ENCODE measurements around the gene KLHL21.
"Not testable (repeated sequence)": the region's sequence is repeated elsewhere in the genome, so short reads cannot be mapped to it uniquely, and the experiment has no call there.

Gene KLHL21

DNA sequence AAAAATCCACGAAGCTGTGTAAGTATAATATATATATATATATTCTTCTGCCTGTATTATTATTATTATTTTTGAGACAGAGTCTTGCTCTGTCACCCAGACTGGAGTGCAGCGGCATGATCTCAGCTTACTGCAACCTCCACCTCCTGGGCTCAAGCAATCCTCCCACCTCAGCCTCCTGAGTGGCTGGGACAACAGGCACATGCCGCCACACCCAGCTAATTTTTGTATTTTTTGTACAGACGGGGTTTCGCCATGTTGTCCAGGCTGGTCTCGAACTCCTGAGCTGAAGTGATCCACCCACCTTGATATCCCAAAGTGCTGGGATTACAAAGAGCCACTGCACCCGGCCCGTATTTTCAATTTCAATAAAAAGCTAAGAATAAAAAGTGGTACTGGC, 2.7 kb downstream of the KLHL21 start:
- not testable (repeated sequence) for DNase-seq (ENCODE audit: low spot score)

DNA sequence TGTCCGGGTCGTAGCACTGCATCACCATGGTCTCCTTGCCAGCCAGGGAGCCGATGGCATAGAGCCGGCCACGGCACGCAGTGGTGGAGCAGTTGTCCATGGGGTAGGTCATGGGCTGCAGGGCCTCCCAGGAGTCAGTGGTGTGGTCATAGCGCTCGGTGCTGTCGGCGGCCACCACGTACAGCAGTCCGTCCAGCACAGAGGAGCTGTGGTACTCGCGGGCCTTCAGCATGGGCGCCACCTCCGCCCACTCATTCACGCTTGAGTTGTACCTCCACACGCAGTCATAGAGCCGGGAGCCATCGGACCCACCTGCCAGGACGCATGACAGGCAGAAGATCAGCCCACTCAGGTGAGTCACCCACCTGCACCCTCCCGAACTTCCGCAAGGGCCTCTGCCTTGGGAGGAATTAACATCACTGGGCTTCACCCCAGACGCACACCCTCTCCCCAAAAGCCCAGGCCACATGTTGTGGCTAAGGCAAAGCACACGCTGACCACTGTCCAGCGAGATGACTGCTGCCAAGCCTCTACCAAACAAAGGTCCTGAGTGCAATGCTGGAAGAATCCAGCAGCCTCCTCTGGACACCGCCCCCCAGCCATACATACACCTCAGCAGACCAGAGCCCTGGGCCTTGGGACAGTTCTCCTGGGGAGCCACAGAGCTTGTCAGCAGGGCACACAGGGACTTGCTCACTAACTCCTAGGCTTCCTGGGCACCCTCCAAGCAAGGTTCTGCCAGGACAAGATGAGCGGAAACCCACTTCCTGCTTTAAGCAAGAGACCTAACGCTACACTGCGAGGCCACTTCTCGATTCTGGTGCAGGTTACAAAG, 3.3 kb downstream of the KLHL21 start:
- DNase-seq (ENCODE audit: low spot score) = no peak

DNA sequence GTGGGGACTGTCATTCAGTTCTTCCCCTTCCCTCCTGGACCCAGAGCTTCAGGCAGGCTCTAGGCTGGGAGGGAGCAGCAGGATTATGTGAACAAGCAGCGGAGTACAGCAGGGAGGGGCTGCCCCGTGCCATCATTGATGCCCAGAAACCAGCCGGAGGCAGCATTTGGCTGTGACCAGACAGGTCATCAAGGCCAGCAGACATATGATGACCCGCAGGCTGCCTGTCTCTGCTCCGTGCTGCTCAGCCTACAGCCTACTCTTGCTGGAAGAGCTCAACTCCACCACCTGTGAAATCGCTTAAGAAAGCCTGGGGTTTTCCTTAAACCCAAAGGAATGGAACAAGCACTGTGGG, 4.9 kb downstream of the KLHL21 start:
- DNase-seq (ENCODE audit: low spot score) = no peak

DNA sequence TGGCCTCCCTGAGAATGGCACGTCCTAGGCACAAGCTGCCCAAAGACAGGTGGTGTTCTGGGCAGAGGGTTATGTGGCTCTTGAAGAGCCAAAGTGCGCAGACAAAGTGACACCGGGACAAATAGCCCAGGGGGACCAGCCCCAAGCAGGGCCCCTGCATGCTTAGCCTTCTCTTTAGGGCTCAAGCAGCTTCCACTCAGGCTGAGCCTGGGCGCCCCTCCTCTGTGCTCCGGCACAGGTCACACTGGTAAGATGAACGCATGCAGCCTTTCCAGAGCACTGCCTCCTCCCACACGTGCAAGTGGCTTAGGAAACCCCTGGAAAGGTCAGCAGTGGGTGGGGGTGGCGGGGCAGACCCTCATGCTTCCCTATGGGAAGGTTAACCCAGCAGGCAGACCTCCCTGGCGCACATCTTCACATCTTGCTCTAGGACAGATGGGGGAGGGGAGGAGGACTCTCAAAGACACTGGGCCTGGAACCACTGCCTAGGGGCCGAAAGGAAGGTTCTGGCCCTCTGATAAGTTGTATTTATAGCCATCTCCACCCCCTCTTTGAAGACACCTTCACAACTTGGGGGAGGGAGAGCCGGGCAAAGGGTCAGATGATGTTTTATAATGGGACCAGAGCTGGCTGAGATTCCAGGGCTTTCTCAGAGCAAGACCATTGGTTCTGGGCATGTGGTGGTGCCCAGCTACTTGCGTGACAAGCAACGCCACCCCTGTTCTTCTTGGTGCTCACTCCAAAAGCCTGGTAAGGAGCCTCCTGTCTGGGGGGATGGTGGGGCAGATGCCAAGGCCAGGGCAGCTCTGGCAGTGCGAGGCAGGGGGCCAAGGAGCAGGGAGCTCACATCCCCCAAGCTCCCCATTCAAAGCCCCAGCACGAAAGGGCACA, 5.5 kb downstream of the KLHL21 start:
- no peak for DNase-seq (ENCODE audit: low spot score)

DNA sequence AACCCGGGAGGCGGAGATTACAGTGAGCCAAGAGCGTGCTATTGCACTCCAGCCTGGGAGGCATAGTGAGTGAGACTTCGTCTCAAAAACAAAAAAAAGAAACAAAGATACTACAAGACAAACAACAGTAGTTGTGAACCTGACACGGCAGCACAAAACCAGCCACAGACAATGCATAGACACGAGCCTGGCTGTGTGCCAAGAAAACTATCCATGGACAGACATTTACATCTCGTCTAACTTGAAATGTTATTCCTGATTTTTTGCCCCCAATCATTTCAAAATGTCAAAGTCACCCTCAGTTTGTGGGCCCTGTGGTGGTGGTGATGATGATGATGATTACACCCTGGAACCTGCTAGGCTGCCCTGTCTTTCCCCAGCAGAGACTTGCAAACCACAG, 6.3 kb downstream of the KLHL21 start:
- no peak for DNase-seq (ENCODE audit: low spot score)

DNA sequence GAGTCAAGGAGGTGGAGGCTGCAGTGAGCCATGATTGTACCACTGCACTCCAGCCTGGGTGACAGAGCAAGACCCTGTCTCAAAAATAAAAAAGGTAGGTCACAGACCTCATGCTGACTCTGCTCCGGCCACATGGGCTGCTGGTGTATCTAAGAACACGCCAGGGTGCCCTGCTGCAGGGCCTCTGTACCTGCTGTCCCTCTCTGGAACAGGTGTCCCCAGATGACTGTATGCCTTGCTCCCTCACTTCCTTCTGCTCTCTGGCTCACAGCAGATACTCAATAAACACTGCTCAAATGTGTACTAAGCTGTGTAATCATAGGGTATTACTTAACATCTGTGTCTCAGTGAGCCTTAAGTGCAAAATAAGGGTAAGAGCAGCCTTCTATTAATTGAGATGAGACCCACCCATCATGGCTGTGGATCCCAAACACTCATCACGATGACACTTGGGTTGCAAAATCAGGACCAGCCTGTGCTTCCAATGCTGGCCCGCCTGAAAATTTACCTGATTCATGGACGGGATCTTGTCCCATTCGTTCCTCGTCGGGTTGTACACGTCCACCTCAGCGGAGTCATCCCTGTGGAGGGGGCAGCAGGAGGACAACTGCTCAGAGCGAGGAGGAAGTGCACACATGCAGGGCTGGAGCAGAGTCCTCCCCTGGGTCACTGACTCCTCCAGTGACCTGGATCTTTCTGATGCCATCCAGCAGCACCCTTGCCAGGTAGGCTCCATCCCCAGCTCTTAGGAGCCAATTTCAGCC, 7.5 kb downstream of the KLHL21 start:
- no peak for DNase-seq (ENCODE audit: low spot score)

DNA sequence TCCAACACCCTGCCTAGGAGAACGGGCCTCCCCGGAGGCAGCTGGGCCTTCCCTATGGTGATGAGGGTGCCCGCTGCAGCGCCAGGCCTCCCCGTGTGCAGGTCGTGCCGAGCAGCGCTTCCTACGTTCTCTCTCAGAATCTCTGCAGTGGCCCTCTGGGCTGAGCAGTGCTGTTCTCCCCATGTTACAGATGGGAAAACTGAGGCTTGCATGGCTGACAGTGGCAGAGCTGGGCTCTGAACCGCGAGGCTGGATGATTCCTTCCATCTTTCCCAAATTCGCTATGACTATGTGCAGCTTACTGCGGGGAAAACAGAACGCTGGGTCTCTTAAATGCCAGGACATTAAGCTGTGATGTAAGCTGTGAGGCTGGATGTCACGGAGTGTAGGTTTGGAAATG, 8.9 kb downstream of the KLHL21 start:
- no peak for DNase-seq (ENCODE audit: low spot score)

DNA sequence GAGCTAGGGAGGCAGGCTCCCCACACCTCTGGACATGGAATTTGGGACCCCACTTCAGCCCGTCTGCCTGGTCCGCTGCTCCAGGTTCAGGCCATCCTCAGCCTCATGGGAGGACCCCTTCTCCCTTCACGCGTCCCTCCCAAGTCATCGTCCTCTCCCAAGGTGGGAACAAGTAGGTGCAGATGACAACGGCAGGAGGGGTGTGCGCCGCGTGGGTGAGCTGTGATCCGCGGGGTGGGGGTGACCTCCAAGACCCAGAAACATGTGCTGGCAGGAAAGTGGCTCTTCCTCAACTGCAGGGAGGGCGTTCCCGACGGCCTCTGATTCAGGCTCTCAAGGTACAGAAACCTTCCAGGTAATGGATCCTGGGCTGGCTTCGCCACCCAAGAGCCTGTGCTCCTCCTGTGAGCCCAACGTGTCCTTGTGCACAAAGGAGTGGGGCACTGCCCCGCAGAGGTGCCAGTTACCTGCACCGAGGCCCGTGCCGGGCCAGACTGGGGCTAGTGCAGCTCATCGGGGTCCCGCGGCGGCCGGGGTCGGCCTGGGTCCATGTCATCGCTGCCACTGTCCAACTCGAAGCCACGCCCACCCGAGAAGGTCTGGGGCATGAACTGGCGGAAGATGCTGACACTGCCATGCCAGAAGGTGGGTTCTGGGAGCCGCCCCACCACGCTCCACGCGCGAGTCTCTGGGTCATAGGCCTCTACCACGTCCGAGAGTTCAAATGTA, 9.6 kb downstream of the KLHL21 start:
- no peak for DNase-seq (ENCODE audit: low spot score)

DNA sequence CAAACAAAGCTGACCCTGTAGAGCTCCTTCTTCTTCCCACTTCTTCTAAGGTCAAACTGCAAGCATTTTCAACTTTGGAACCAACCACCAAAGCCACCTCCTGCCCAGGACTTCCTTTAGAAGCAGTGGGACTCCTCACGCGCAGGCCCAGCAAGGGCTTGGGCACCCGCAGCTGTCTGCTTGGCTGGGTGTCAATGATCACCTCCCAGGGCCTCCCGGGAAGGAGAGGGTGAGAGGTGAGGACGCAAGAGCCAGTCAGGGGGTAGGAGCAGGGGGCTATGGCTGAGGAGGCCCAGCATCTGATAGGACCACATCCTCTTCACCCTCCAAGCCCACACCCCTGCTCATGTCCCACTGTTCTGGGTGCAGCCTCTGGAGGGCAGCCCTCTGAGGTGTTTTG, 10.2 kb downstream of the KLHL21 start:
- DNase-seq (ENCODE audit: low spot score) = no peak

DNA sequence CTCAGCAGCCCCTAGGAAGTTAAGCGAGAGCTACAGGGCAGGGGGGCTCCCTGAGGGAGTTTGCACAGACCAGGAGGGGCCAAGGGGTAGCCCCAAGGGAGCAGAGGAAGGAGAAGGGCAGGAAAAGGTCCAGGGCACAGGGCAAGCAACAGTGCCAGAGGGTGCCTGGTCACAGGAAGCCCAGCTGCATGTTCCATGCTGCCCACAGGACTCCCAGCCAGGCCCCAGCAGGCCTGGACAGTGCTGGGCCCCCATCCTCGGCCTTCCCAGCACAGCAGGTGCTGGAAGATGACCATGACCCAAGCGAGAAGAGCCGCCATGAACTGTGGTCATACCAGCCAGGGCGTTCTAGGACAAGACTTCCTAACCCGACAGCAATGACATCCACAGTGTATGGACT, 11.0 kb downstream of the KLHL21 start:
- no peak for DNase-seq (ENCODE audit: low spot score)

DNA sequence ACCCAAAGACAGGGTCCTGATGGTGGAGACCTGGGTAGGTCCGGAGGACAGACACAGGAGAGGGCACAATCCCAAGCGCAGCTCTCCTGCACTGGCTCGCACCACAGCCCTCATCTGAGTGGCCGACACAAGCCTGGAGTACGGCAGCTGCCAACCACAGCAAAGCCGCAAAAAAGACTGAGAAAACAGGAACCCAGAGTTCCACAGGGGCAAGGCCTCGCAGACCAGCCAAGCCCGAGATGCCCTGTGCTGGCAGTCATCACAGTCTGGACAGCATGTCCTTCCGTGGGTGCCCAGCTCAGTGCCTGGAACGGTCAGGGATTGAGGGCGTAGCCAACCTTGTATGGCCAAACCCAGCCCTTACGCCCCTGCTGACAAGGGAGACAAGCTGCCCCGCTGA, 11.4 kb downstream of the KLHL21 start:
- DNase-seq (ENCODE audit: low spot score) = no peak

DNA sequence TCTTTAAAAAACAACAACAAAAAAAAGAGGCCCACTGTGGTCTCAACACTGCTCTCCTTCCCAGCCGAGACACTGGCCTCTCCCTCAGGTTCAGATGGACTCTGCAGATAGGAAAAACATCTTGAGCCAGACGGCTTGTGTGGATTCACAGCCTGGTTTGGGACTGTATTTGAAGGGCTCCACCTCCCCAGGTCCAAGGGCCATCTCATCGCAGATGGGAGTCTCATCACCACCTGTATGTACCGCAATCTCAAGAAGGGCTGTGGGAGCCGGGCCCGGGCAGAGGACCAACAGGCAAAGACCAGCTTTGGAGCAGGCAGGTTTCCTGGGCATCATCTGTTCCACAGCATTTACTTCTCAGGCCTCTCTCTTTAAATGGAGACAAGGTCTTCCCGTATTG, 12.6 kb downstream of the KLHL21 start:
- DNase-seq (ENCODE audit: low spot score) = no peak

DNA sequence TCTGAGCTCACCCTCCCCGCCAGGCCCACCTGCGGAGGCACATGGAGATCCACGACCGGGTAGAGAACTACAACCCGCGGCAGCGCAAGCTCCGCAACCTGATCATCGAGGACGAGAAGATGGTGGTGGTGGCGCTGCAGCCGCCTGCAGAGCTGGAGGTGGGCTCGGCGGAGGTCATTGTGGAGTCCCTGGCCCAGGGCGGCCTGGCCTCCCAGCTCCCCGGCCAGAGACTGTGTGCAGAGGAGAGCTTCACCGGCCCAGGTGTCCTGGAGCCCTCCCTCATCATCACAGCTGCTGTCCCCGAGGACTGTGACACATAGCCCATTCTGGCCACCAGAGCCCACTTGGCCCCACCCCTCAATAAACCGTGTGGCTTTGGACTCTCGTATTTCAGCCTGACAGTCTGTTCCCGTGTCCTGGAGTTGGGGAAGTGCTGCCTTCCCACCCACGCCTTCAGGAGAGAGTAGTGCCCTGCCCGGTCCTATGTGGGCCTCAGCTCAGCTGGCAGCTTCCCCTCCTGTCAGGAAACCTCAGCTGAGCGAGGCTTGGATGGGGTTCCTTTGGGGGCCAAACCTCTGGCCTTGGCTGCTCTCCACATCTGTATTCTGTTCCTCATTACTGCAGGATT, 13.7 kb downstream of the KLHL21 start:
- DNase-seq (ENCODE audit: low spot score) = no peak

DNA sequence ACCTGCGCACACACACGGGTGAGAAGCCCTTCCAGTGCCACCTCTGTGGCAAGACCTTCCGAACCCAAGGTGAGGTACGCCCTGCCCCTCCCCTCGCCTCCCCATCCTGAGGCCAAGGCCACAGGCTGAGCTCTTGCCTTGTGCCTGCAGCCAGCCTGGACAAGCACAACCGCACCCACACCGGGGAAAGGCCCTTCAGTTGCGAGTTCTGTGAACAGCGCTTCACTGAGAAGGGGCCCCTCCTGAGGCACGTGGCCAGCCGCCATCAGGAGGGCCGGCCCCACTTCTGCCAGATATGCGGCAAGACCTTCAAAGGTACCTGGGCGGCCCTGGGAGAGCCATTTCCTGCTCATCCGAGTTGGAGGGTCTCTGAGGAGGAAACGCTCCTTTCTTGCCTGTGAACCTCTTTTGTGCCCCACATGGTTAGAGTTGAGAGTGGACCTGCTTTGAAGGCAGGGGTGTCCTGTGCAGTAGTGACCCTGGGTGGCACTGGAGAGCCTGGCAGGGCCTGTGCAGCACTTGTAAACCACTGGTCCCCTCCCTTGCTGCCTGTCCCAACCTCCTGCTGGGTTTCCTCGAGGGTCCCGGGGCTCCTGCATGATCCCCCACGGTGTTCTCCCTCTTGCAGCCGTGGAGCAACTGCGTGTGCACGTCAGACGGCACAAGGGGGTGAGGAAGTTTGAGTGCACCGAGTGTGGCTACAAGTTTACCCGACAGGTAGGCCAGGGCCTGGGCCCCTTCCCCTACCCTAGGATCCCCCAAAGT, 14.4 kb downstream of the KLHL21 start:
- no peak for DNase-seq (ENCODE audit: low spot score)

DNA sequence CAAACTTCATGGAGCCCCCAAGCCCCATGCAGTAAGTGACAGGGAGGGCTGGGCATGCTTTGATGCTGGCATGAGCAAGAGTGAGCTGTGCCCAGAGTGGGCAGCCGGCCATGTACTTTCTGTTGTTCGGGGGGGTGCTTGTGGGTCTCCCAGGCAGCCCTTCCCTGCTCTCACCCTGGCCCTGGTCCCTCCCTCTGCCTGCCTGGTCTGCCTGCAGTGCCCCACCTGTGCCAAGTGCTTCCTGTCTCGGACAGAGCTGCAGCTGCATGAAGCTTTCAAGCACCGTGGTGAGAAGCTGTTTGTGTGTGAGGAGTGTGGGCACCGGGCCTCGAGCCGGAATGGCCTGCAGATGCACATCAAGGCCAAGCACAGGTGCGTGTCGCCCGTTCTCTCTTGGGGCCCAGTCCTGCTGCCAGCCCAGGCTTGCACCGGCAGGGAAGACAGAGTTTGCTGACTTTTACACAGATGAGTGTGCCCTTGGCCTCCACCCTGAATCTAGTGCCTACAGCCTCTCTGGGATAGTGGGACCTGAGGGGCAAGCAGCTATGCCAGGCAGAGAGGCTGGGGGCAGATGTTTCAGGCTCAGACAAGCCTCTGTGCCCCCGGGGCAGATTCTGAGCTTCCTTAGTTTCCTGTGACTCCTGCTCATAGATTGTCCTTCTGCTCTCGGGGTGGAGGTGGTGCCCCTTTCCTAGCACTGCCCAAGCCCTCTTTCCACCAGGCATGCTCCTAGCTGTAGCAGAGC, 15.2 kb downstream of the KLHL21 start:
- DNase-seq (ENCODE audit: low spot score) = no peak

DNA sequence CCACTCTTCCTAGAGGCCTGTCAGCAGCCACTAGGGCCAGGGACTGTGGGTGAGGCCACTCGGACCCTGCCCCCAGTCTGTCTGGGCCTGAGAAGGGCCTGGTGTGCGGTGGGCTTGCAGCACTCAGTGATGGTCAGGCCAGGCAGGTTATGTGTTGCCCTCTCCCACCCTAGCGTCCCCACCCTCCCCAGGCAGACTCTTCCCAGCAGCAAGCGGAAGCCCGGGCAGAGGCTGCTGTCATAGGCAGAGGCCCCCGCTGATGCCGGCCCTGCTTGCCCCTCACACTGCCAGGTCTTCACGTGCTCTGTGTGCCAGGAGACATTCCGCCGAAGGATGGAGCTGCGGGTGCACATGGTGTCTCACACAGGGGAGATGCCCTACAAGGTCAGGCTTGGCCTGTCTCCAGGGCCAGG, 16.3 kb downstream of the KLHL21 start:
- no peak for DNase-seq (ENCODE audit: low spot score)

DNA sequence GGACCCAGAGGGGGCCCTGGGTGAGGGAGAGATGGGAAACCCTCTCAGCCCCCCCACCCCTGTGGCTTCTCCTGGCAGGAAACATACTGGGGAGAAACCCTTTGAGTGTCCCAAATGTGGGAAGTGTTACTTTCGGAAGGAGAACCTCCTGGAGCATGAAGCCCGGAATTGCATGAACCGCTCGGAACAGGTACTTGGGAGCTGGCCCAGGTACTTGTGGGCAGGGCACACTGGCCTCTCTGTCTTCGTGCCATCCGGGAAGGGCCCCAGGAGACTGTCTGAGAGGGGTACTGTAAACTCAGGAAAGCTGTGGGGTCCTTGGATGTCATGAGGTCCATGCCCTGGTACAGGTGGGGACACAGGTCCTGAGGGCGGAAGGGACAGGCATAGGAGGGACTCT, 16.8 kb downstream of the KLHL21 start:
- DNase-seq (ENCODE audit: low spot score) = no peak

DNA sequence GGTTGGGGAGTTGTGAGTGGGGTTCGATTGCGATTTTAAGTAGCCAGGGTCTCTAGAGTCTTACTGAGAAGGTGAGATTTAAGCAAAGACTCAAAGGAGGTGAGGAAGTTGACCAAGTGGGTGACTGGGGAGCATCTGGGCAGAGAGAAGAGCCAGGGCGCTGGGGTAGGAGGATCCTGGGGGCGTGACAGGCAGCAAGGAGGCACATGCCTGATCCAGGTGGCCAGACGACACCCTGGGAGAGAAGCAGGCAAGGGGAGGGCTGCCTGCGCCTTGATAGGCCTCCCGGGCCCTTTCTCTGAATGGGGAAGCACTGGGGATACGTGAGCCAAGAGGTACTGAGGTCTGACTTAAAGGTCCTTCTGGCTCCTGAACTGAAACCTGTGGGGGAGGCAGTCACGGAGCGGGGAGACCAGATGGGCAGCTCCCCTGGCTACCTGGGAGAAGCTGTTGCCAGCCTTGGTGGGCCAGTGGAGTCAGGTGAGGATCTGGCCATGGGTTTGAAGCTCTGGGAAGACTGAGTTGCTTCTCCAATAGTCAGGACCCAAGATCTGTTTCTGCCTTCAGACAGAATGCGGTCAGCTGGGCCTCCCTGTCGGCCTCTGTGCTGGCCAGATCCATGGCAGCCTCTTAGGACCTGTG, 17.5 kb downstream of the KLHL21 start:
- DNase-seq (ENCODE audit: low spot score) = no peak

All from COLO829 (cell line).